HG02759 (cell line): ENCODE measurements around the gene GPR155.
"Not testable (repeated sequence)": the region's sequence is repeated elsewhere in the genome, so short reads cannot be mapped to it uniquely, and the experiment has no call there.

Experiments
- ATAC-seq: cut with Tn5 transposase; IDR thresholded peaks from one replicate; pipeline ENCODE4 v1.9.1; 2021; ENCODE audit warnings: mild to moderate bottlenecking, moderate library complexity; ENCODE audit not compliant: unreplicated experiment

Gene GPR155

DNA sequence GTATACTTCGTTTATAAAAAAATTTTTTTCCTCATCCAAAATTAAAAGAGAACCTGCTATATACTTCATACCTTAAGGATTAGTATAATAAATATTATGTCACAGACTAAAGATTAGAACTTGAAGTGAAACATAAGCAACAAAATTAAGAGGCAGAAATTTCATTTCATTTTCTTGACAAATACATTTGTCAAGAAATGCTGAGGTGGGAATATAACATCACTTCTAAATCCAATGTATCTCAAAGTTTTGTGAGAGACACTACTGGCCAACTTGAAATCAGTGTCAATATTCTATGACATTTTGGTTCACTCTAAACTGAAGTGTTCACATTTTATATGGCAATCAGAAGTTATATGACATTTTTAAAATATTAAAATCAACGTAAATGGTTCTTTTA lies 47.5 kb downstream of the GPR155 start:
- ATAC-seq: no peak

DNA sequence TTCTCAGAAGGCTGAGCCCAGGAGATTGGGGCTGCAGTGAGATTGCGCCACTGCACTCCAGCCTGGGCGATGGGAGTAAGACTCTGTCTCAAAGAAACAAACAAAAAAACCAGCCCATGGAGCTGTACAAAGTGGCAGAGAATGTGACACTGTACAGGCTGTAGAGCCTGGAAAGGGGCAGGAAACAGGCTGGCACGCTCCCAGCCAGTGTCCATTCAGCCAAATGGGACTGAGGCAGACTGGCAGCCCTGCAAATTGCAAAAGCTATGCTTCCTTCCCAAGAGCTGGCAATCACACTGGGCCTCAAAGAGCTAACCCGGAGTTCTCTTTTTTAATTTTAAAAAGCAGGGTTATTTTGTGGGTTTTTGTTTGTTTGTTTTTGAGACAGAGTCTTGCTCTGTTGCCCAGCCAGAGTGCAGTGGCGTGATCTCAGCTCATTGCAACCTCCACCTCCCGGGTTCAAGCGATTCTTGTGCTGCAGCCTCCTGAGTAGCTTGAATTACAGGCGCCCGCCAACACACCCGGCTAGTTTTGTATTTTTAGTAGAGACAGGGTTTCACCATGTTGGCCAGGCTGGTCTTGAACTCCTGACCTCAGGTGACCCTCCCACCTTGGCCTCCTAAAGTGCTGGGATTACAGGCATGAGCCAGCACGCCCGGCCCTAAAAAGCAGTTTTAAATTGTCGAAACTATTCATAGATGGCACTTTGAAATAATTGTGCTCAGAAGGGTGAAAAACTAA lies 48.5 kb downstream of the GPR155 start:
- ATAC-seq: no peak

DNA sequence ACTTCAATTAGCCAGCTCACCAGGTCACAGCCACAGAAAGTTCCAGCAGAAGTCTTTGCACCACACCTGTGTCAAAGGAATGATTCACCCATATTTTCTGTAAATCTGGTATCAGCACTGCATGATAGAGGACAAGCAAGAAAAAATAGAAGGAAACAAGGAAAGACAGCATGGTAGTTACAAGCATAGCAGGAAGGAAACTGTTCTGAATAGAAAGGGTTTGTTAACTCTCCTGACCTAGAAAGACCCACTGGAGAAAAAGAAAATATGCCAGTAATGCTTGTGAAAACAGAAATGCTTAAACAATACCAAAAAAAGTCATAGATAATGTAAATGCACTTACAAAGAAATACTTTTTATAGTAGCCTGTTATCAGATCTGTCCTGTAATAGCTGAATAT lies 50.5 kb downstream of the GPR155 start:
- ATAC-seq: no peak

DNA sequence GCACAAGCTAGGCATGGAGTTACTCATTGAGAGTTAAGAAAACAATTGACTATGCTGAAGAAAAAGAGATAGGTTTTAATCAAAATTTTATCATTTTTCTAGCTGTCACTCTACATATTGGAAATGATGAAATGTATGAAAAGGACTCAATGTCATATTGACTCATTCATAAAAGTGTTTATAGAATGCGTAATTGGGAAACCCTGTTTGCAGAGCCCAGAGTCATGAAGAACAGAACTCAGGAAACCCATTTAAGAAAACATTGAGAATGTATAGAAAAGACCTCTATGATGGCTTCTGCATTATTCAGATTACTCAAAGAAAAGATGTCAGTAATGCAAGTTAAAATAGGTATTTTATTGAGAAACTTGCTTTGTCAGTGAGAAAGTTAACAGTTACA lies 54.9 kb downstream of the GPR155 start:
- ATAC-seq: no peak

DNA sequence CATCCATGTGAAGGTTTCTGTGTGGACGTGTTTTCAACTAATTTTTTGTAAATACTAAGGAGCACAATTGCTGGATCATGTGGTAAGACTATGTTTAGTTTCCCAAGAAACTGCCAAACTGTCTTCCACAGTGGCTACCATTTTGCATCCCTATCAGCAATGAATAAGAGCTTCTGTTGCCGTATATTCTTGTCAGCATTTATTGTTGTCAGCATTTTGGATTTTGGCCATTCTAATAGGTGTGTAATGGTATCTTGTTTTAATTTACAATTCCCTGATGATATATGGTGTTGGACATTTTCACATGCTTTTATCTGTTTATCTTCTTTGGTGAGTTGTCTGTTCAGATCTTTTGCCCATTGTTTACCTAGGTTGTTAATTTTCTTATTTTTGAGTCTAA lies 56.8 kb downstream of the GPR155 start:
- ATAC-seq: no peak

DNA sequence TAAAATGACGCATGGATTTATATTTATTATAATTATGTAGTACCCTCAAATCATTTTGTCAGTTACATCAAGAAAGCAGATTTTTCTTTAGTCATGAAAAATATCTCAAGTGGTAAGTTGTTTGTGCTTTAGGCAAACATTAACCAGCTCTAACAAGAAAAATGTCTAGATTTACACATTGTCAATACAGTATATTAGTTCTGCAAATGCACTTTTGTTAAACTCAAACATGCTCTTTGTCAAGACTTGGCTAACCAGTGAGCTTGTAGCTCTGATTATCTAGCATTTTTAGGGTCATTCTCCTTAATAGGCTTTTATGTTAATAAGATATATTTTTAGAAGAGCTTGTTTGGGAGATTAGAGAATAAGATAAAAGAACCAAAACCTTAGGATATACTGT lies 58.6 kb downstream of the GPR155 start:
- ATAC-seq: no peak

DNA sequence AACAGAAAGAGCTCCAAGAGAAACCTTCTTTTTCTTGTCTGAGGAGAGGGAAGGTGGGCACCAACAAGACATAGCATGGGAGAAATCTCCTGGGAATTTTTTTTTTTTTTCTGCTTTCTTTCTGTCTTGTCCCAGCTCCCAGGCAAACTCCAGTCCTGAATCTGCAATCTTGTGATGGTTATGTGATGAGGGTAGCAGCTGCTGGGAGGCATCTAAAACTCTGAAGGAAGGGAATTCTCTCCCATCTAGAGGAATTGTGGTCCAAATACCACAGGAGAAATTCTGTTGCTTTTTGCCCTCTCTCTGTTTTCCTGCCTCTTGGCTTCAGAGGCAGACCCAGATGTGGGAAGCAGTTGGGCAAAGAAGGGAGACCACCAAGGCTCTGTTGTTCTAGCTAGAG lies 74.6 kb downstream of the GPR155 start:
- ATAC-seq: no peak

DNA sequence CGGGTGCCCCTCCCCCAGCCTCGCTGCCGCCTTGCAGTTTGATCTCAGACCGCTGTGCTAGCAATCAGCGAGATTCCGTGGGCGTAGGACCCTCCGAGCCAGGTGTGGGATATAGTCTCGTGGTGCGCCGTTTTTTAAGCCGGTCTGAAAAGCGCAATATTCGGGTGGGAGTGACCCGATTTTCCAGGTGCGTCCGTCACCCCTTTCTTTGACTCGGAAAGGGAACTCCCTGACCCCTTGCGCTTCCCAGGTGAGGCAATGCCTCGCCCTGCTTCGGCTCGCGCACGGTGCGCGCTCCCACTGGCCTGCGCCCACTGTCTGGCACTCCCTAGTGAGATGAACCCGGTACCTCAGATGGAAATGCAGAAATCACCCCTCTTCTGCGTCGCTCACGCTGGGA lies 76.8 kb downstream of the GPR155 start:
- ATAC-seq: not testable (repeated sequence)

DNA sequence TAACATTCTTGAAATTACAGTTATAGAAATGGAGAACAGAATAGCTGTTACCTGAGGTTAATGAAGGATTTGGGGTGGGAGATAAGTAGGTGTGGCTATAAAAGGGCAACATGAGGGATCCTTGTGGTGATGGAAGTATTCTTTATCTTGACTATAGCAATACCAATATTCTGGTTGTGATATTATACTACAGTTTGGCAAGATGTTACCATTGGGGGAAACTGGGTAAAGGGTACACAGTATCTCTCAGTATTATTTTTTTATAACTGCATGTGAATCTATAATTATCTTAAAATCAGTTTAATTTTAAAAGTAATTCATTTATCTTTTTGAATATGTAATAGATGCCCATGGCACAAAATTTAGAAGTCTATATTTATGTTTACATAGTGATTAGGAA lies 83.2 kb downstream of the GPR155 start:
- no peak for ATAC-seq

DNA sequence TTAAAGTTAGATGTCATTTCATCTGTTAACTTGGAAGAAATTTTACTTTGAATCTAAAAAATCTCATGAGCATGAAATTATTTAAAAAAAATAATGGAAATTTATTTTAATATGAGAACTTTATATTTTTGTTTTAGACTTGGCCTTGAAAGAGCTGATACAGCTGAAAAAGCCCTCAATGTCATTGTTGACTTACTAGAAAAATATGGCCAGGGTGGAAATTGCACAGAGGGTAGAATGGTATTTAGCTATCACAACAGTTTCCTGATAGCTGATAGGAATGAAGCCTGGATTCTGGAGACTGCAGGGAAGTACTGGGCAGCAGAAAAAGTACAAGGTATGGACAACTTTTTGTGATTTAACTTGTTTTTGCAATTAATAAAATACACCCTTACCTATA lies 86.0 kb downstream of the GPR155 start:
- no peak for ATAC-seq

DNA sequence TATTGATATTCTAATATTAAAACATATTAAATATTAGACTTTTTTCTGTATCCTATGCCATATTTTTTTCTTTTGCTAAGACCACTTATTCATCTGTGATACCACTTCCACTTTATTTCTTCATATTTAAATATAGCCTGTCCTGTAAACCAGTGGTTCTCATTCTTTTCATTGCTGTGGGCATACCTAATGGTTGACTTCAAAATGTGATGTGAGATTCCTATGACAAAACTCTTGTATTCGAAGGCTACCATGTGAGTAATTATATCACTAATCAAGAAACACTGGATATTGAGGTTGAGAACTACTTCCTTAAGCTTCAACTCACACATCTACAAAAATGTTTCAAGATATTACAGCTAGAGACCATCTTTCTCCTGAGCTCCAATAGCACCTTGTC lies 87.7 kb downstream of the GPR155 start:
- ATAC-seq: no peak

DNA sequence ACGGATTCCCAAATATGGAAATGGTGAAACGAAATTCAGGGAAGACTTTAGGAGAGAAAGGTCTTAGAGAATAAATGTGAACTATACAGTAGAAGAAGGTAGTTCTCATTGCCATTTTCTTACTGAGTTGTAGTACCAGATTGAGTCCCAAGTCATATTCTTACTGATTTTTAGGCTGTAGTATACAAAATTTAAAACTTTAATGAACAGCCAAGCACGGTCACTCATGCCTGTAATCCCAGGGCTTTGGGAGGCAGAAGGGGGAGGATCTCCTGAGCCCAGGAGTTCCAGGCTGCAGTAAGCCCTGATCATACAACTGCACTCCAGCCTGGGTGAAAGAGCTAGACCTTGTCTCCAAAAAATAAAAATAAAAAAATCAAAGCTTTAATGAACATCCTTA lies 89.1 kb downstream of the GPR155 start:
- no peak for ATAC-seq

DNA sequence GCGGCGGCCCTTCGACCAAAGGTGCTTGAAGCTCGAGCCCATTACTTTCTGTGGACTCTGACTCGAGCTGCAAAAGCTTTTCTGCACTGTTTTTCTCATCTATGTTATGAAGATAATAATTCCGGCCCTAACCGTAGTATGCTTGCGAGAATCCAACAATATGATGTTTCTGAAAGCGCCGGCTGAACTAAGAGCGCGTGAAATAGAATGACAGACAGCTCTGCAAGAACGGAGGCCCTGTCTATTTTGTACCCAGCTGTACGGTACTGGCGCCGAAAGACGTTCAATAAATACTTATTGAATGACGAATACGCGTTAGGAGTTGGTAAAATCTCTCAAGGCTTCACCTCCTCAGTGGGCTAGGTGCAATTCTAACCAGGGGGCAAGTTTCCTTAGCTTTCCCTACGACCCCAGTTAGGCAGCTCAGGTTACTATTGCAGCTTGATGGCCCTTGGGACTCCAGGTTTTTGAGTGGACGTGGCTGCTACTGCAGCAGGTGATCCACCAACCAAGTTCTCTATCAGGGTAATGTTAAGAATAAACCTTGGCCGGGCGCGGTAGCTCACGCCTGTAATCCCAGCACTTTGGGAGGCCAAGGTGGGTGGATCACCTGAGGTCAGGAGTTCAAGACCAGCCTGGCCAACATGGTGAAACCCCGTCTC lies 90.7 kb downstream of the GPR155 start:
- peak; percentile 28 for ATAC-seq

DNA sequence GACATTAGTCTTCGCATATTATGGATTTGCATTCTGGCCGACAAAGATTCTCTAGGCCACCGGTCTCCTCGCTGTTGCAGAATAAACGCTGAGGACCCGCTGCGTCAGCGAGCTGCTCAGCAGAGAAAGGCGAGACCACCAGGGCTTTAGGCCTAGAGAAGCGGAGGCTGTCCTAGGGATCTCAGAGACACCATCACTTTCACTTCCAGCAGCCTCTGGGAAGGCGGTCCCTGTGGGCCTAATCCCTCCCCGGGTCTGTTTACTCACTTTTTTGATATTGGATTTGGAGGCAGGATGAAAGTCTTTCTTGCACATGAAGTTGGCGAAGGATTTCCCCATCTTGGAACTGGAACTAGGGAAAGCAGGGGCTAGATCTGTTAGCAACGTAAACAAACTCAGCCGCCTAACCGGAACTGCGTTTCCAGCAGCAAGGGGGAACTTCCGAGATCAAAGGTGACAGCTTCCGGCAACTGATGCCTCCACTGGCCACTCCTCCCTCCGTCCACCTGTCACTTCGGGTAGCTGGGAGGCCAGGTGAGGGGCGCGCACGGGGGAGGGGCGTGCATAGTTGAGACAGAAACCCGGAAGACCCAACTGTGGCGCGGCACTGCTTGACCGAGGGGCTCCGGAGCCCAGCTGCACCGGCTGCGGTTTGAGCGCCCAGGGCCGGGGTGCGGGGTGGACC lies 91.4 kb downstream of the GPR155 start, which contains the start of gene SCRN3:
Gene SCRN3, plus strand, starts transcription at position 447 of the 685 bp plus-strand sequence. CDS start 2,554 bp downstream, outside the sequence.
- peak; percentile 97 for ATAC-seq

DNA sequence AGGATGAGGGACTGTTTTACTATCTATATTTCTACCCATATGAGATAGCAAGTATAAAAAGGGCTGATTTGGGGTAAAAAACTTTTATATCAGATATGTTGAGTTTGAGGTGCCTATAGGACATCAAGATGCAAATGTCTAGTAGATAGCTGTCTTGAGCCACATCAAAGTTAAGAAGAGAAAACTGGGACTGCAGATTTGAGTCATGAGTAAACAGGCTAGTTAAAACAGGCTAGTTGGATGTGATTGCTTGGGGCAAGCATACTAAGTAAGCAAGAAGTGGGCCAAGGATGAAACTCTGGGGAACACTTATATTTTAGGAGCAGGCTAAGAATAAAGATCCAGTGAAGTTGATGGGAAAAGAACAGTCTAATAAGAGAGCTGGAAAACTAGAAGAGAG lies 94.1 kb downstream of the GPR155 start:
- ATAC-seq: no peak

DNA sequence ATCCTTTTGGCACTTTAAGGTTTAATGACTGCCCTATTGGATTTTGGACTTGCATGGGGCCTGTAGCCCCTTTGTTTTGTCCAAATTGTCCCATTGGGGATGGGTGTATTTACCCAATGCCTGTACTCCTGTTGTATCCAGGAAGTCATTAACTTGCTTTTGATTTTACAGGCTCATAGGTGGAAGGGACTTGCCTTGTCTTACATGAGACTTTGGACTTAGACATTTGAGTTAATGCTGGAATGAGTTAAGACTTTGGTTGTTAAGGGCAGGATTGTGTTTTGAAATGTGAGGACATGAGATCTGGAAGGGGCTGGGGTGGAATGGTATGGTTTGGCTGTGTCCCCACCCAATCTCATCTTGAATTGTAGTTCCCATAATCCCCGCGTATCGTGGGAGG lies 96.5 kb downstream of the GPR155 start:
- ATAC-seq: not testable (repeated sequence)

DNA sequence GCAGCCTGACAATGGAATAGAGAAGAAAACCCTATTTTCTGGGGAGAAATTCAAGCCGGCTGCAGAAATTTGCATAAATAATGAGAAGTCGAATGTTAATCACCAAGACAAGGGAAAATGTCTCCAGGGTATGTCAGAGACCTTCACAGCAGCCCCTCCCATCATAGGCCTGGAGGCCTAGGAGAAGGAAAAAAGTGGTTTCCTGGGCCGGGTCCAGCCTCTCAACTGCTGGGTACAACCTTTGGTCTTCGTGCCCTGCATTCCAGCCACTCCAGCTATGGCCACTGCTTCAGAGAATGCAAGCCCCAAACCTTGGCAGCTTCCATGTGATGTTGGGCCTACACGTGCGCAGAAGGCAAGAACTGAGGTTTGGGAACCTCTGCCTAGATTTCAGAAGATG lies 97.3 kb downstream of the GPR155 start:
- ATAC-seq: no peak

DNA sequence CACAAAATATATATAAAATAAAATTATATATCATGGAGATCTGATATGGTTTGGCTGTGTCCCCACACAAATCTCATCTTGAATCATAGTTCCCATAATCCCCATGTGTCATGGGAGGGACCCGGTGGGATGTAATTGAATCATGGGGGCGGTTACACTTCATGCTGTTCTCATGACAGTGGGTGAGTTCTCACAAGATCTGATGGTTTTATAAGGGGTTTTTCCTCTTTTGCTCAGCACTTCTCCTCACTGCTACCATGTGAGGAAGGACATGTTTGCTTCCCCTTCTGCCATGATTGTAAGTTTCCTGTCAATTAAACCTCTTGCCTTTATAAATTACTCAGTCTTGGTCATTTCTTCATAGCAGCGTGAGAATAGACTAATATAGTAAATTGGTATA lies 98.1 kb downstream of the GPR155 start:
- not testable (repeated sequence) for ATAC-seq

DNA sequence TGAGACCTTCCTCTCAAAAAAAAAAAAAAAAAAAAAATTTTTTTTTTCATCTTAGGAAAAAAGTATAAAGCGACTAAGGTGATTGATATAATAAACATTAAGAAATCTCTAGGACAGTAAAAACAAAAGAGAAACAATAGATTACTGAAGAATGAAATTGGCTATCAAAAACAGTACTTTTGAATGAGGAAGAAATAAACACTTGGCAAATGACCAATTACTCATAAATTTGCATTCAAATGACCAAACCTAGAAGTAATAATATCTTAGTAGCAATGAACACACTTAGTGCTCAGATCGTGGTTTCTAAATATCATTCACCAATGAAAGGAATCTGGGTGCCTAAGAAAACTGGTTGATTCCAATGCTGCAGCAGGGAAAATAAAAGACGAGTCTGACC lies 101.6 kb downstream of the GPR155 start:
- no peak for ATAC-seq

DNA sequence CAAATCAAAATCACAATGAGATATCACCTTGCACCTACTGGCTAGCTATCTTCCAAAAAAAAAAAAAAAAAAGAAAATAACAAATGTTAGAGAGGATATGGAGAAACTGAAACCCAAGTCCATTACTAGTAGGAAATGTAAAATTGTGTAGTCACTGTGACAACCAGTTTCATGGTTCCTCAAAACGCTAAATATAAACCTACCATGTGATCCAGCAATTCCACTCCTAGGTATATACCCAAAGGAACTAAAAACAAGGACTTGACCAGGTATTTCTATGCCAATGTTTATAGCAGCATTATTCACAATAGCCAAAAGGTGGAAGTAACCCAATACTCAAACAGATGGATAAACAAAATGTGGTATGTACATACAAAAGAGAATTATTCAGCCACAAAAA lies 103.0 kb downstream of the GPR155 start:
- no peak for ATAC-seq
